Measurements from ENCODE around the gene IL34.
"Not testable (repeated sequence)": the region's sequence is repeated elsewhere in the genome, so short reads cannot be mapped to it uniquely, and the experiment has no call there.

IL34 gene

DNA sequence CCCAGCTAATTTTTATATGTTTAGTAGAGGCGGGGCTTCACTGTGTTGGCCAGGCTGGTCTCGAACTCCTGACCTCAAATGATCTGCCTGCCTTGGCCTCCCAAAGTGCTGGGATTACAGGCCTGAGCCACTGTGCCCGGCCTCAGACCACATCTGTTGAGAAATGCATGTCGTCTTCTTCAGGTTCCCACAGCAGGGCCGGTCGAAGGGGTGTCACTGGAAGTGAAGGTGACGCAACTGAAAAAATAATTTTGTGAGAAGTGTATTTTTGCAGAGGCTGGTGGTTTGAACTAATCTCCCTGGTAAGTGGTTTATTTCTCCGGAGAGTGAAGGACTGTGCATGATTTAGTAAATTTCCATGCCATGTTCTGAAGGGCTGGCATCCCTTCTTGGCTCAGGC, 33.4 kb upstream of the IL34 start:
- no peaks in the 10 kb centered on the region for H3K79me2 ChIP-seq (ENCODE audit: insufficient read depth, low read length)
- no peak overlapping the region for H2AFZ ChIP-seq (ENCODE audit: low read length)
- no peaks in the 10 kb centered on the region for H3K9me2 ChIP-seq (ENCODE audit: low read depth, low read length)
- no peaks in the 10 kb centered on the region for H3K9me3 ChIP-seq (ENCODE audit: low read length)
- H3K36me3 ChIP-seq (ENCODE audit: insufficient read depth, low read length): no peaks in the 10 kb centered on the region
- H3K4me3 ChIP-seq (ENCODE audit: low read depth, low read length, poor library complexity, severe bottlenecking): no peak overlapping the region
- H3K9ac ChIP-seq (ENCODE audit: low read length): no peak overlapping the region
- H3K4me2 ChIP-seq (ENCODE audit: low read length): no peak overlapping the region
- no peaks in the 10 kb centered on the region for H3F3A ChIP-seq (ENCODE audit: insufficient read depth, low read length)
- no peaks in the 10 kb centered on the region for H4K20me1 ChIP-seq (ENCODE audit: insufficient read depth, low read length)
- H3K4me1 ChIP-seq (ENCODE audit: insufficient read depth, low read length, severe bottlenecking): no peaks in the 10 kb centered on the region
- no peaks in the 10 kb centered on the region for H3K27me3 ChIP-seq (ENCODE audit: insufficient read depth, low read length)
- H3K27ac ChIP-seq (ENCODE audit: low read depth, low read length, poor library complexity, severe bottlenecking): no peak overlapping the region
- no peak for TF ChIP-seq EZH2 (IDR thresholded peaks at IDR 0.05; ENCODE audit: borderline replicate concordance, low read length)
- TF ChIP-seq CTCF (IDR thresholded peaks at IDR 0.05; ENCODE audit: low read length): no peak

DNA sequence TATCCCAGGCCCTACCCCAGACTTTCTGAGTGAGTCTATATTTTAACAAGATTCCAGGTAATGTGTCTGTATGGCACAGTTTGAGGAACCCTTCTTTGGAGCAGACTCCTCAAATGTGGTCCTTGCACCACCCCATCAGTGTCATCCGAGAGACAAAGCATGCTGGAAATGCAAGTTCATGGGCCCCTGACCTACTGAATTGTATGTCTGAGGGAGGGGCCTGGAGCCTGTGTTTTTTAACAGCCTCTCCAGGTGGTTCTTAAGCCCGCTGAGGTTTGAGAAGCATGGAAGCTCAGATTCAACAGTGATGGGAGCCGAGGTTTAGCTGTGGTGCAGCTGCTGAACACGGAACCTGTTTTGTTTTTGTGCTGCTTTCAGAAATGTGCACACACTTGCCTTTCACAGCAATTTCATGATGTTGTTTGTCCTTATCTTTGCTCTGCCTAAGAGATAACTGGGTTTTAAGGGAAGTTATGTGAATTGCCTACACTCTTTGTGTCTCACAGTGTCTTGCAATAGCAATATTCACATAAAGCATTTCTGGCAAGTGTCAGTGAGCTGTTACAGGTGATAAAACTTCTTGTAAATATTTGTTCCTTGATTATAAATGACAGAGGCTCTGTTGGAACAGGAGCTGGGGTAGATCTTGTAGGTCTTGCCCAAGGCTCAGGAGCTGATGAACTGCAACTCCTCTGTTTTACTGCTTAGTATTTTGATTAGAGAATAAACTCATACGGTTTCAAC, 32.0 kb upstream of the IL34 start:
- Histone ChIP-seq H3K79me2 (ENCODE audit: insufficient read depth, low read length) (no peaks in the 10 kb centered on the region), H3K4me2 (ENCODE audit: low read length) (no peak overlapping the region), H2AFZ (ENCODE audit: low read length) (no peak overlapping the region), H3K36me3 (ENCODE audit: insufficient read depth, low read length) (no peaks in the 10 kb centered on the region), H3K27me3 (ENCODE audit: insufficient read depth, low read length) (no peaks in the 10 kb centered on the region), H3K4me3 (ENCODE audit: low read depth, low read length, poor library complexity, severe bottlenecking) (no peak overlapping the region), H4K20me1 (ENCODE audit: insufficient read depth, low read length) (no peaks in the 10 kb centered on the region), H3K9me3 (ENCODE audit: low read length) (no peaks in the 10 kb centered on the region), H3K27ac (ENCODE audit: low read depth, low read length, poor library complexity, severe bottlenecking) (no peak overlapping the region), H3K9me2 (ENCODE audit: low read depth, low read length) (no peaks in the 10 kb centered on the region), H3F3A (ENCODE audit: insufficient read depth, low read length) (no peaks in the 10 kb centered on the region), H3K4me1 (ENCODE audit: insufficient read depth, low read length, severe bottlenecking) (no peaks in the 10 kb centered on the region), H3K9ac (ENCODE audit: low read length) (no peak overlapping the region)
- no peak for TF ChIP-seq CTCF (IDR thresholded peaks at IDR 0.05; ENCODE audit: low read length)
- TF ChIP-seq EZH2 (IDR thresholded peaks at IDR 0.05; ENCODE audit: borderline replicate concordance, low read length): no peak

DNA sequence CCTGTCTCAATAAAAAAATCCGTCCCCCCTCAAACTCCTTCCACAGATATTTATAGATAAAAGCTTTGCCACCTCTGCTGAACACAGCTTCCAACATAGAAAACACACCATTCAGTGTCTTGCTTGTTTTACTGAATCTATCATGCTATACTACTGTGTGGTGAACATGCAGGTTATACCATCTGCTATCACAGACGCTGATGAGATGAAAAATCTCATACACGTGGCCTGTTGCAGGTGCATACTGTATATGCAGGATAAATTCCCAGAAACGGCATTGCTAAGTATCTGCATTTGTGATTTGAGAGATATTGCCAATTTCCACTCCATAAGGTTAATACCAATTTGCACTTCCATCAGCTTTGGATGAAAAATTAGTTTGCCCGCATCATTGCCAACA, 30.4 kb upstream of the IL34 start:
- H3K79me2 ChIP-seq (ENCODE audit: insufficient read depth, low read length): no peaks in the 10 kb centered on the region
- H4K20me1 ChIP-seq (ENCODE audit: insufficient read depth, low read length): no peaks in the 10 kb centered on the region
- no peaks in the 10 kb centered on the region for H3K9me2 ChIP-seq (ENCODE audit: low read depth, low read length)
- H3K4me2 ChIP-seq (ENCODE audit: low read length): no peak overlapping the region
- no peaks in the 10 kb centered on the region for H3K36me3 ChIP-seq (ENCODE audit: insufficient read depth, low read length)
- no peaks in the 10 kb centered on the region for H3F3A ChIP-seq (ENCODE audit: insufficient read depth, low read length)
- H3K9me3 ChIP-seq (ENCODE audit: low read length): no peaks in the 10 kb centered on the region
- H3K4me1 ChIP-seq (ENCODE audit: insufficient read depth, low read length, severe bottlenecking): no peaks in the 10 kb centered on the region
- no peak overlapping the region for H3K9ac ChIP-seq (ENCODE audit: low read length)
- H3K27me3 ChIP-seq (ENCODE audit: insufficient read depth, low read length): no peaks in the 10 kb centered on the region
- H3K27ac ChIP-seq (ENCODE audit: low read depth, low read length, poor library complexity, severe bottlenecking): no peak overlapping the region
- TF ChIP-seq CTCF (IDR thresholded peaks at IDR 0.05; ENCODE audit: low read length) (no peak), EZH2 (IDR thresholded peaks at IDR 0.05; ENCODE audit: borderline replicate concordance, low read length) (no peak)
- H2AFZ ChIP-seq (ENCODE audit: low read length): no peak overlapping the region
- H3K4me3 ChIP-seq (ENCODE audit: low read depth, low read length, poor library complexity, severe bottlenecking): no peak overlapping the region

DNA sequence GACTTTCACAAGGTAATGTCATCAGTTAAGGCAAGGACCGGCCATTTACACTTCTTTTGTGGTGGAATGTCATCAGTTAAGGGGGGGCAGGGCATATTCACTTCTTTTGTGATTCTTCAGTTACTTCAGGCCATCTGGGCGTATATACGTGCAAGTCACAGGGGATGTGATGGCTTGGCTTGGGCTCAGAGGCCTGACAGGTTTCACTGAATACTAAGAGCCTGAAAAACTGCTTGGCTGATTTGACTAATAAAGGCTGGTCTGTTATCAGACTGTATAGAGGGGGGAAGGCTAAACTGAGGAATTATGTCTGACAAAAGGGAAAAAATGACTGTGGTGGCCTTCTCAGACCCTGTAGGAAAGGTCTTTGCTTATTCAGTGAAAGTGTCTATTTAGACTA, 24.5 kb upstream of the IL34 start:
- H3K9me3 ChIP-seq (ENCODE audit: low read length); H4K20me1 ChIP-seq (ENCODE audit: insufficient read depth, low read length); H3F3A ChIP-seq (ENCODE audit: insufficient read depth, low read length); H3K4me1 ChIP-seq (ENCODE audit: insufficient read depth, low read length, severe bottlenecking); H3K4me2 ChIP-seq (ENCODE audit: low read length); H3K79me2 ChIP-seq (ENCODE audit: insufficient read depth, low read length); H3K36me3 ChIP-seq (ENCODE audit: insufficient read depth, low read length); H3K27ac ChIP-seq (ENCODE audit: low read depth, low read length, poor library complexity, severe bottlenecking); H2AFZ ChIP-seq (ENCODE audit: low read length); H3K9ac ChIP-seq (ENCODE audit: low read length); H3K4me3 ChIP-seq (ENCODE audit: low read depth, low read length, poor library complexity, severe bottlenecking); H3K9me2 ChIP-seq (ENCODE audit: low read depth, low read length); H3K27me3 ChIP-seq (ENCODE audit: insufficient read depth, low read length): not testable (repeated sequence)

Measured in OCI-LY1 (cell line).